Measurements from ENCODE around the gene ENPEP.
"Not testable (repeated sequence)": the region's sequence is repeated elsewhere in the genome, so short reads cannot be mapped to it uniquely, and the experiment has no call there.

ENPEP gene

GRCh38 chr4:110553197-110553596 is 77.2 kb downstream of the ENPEP start:
- no peak overlapping the region for H3K4me3 ChIP-seq (ENCODE audit: control insufficient read depth, low read depth, low read length)
- no peak for DNase-seq (ENCODE audit: low read depth)
- TF ChIP-seq CTCF (IDR thresholded peaks at IDR 0.05; ENCODE audit: control insufficient read depth, insufficient read depth, low read depth, low read length, missing control alignments): no peak

GRCh38 chr4:110567214-110567613 is 91.3 kb downstream of the ENPEP start:
- TF ChIP-seq CTCF (IDR thresholded peaks at IDR 0.05; ENCODE audit: control insufficient read depth, insufficient read depth, low read depth, low read length, missing control alignments): no peak
- no peak for DNase-seq (ENCODE audit: low read depth)
- no peak overlapping the region for H3K4me3 ChIP-seq (ENCODE audit: control insufficient read depth, low read depth, low read length)

GRCh38 chr4:110576696-110577095 is 100.7 kb downstream of the ENPEP start:
- DNase-seq (ENCODE audit: low read depth): not testable (repeated sequence)

GRCh38 chr4:110586131-110586850 is 110.3 kb downstream of the ENPEP start:
- no peak overlapping the region for H3K4me3 ChIP-seq (ENCODE audit: control insufficient read depth, low read depth, low read length)
- DNase-seq (ENCODE audit: low read depth): peak; percentile 46
- peak; percentile 52 for TF ChIP-seq CTCF (IDR thresholded peaks at IDR 0.05; ENCODE audit: control insufficient read depth, insufficient read depth, low read depth, low read length, missing control alignments)

More at GRCh38 chr4:110576696-110577095, 100.7 kb downstream of the ENPEP start:
- H3K4me3 ChIP-seq (ENCODE audit: control insufficient read depth, low read depth, low read length): not testable (repeated sequence)

- no peak for TF ChIP-seq CTCF (IDR thresholded peaks at IDR 0.05; ENCODE audit: control insufficient read depth, insufficient read depth, low read depth, low read length, missing control alignments)
- no peak overlapping the region for H3K4me3 ChIP-seq (ENCODE audit: control insufficient read depth, low read depth, low read length)
- no peak for DNase-seq (ENCODE audit: low read depth)
Measured at GRCh38 chr4:110587666-110588285, 111.8 kb downstream of the ENPEP start.

- peak; percentile 21 for TF ChIP-seq CTCF (IDR thresholded peaks at IDR 0.05; ENCODE audit: control insufficient read depth, insufficient read depth, low read depth, low read length, missing control alignments)
- DNase-seq (ENCODE audit: low read depth): no peak
- no peak overlapping the region for H3K4me3 ChIP-seq (ENCODE audit: control insufficient read depth, low read depth, low read length)
Measured at GRCh38 chr4:110589297-110589696, 113.3 kb downstream of the ENPEP start.

GRCh38 chr4:110595583-110595982 is 119.6 kb downstream of the ENPEP start:
- DNase-seq (ENCODE audit: low read depth): no peak
- H3K4me3 ChIP-seq (ENCODE audit: control insufficient read depth, low read depth, low read length): no peak overlapping the region
- TF ChIP-seq CTCF (IDR thresholded peaks at IDR 0.05; ENCODE audit: control insufficient read depth, insufficient read depth, low read depth, low read length, missing control alignments): no peak
